ENCODE measurements around the gene CWC22.

- TF ChIP-seq, protein P1, sequence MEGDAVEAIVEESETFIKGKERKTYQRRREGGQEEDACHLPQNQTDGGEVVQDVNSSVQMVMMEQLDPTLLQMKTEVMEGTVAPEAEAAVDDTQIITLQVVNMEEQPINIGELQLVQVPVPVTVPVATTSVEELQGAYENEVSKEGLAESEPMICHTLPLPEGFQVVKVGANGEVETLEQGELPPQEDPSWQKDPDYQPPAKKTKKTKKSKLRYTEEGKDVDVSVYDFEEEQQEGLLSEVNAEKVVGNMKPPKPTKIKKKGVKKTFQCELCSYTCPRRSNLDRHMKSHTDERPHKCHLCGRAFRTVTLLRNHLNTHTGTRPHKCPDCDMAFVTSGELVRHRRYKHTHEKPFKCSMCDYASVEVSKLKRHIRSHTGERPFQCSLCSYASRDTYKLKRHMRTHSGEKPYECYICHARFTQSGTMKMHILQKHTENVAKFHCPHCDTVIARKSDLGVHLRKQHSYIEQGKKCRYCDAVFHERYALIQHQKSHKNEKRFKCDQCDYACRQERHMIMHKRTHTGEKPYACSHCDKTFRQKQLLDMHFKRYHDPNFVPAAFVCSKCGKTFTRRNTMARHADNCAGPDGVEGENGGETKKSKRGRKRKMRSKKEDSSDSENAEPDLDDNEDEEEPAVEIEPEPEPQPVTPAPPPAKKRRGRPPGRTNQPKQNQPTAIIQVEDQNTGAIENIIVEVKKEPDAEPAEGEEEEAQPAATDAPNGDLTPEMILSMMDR (conservative IDR thresholded peaks at IDR 0.05 in 1 of 2, IDR thresholded peaks at IDR 0.05 in 1 of 2; ENCODE audit: extremely low read depth in 1 of 2, insufficient read depth in 1 of 2, low read depth in 1 of 2, low read length in 2 of 2): no peak
- TF ChIP-seq EZH2 (IDR thresholded peaks at IDR 0.05; ENCODE audit: borderline replicate concordance, low read length): no peak
Measured at GRCh38 chr2:180000434-180000833, 6.7 kb downstream of the CWC22 start.
